Endothelial cell of umbilical vein (primary cell): ENCODE results near the gene APBB1. TPM values are rescaled to one million over a fixed set of nuclear protein-coding genes. Genes with fewer than 3 reads are reported as not detected.

Source experiments
- BruUV-seq: library from RNA; stranded (reverse); fragments of 400-500 nt; replicated peaks from 2 replicates; lab custom pipeline; 2021; lab: Mats Ljungman, UMichigan
- CTCF ChIA-PET: fragments of 300-600, 350-600 bp; sonication (Branson Sonifier 250); formaldehyde crosslinking; loops from one replicate; lab custom pipeline; 2021; ENCODE audit warnings: antibody characterized with exemption, inconsistent platforms; lab: Charles Lee
- POLR2A ChIA-PET: fragments of 300-600, 350-600 bp; sonication (Branson Sonifier 250); formaldehyde crosslinking; loops from one replicate; lab custom pipeline; 2021; ENCODE audit warnings: antibody characterized with exemption, inconsistent platforms; lab: Charles Lee
- DNase-seq: peaks from one replicate; pipeline ENCODE4 v3.0.0-alpha.2; 2011; ENCODE audit warnings: low read depth, low spot score
- FAIRE-seq: peaks from 2 replicates; lab custom pipeline; 2011; peaks lifted over from hg19 to GRCh38; lab: Jason Lieb, UNC
- H2AFZ ChIP-seq: 2 replicates; pipeline ENCODE4 v1.6.0; 2012; ENCODE audit warnings: low read depth, low read length, control low read depth, inconsistent platforms
- H3K27ac ChIP-seq: 2 replicates; pipeline ENCODE4 v1.5.1; 2011; ENCODE audit warnings: low read depth, mild to moderate bottlenecking, control low read depth, low read length, moderate library complexity; ENCODE audit not compliant: insufficient read depth
- H3K27me3 ChIP-seq, 2 experiments: 2 replicates each; pipeline versions ENCODE4 v1.6.0 to v1.6.1; 2011; ENCODE audit warnings: low read length in 2 of 2, mixed read lengths in 1 of 2; ENCODE audit not compliant: control insufficient read depth in 2 of 2, insufficient read depth in 2 of 2
- H3K36me3 ChIP-seq, 2 experiments: 2 replicates in 1 of 2; 3 replicates in 1 of 2; pipeline ENCODE4 v1.5.1; 2011; ENCODE audit warnings: low read length in 2 of 2, mild to moderate bottlenecking in 1 of 2, moderate library complexity in 1 of 2; ENCODE audit not compliant: control insufficient read depth in 2 of 2, insufficient read depth in 2 of 2; ENCODE audit errors: extremely low read depth in 1 of 2
- H3K4me1 ChIP-seq: 3 replicates; pipeline ENCODE4 v1.5.1; 2011; ENCODE audit warnings: mild to moderate bottlenecking, low read length; ENCODE audit not compliant: control insufficient read depth, insufficient read depth; ENCODE audit errors: extremely low read depth
- H3K4me2 ChIP-seq: 2 replicates; pipeline ENCODE4 v1.6.1; 2011; ENCODE audit warnings: low read length, control low read depth, mixed read lengths; ENCODE audit not compliant: insufficient read depth
- H3K4me3 ChIP-seq, 3 experiments: fragments of 200-600 bp in 1 of 3; sonication (generic), shearing (Covaris generic) in 1 of 3; replicated peaks in 1 of 3; 2 replicates each; pipeline ENCODE4 v1.5.1; 2011 to 2016; ENCODE audit warnings: control low read depth in 3 of 3, low read length in 3 of 3, mild to moderate bottlenecking in 2 of 3, inconsistent platforms in 1 of 3, low read depth in 1 of 3, moderate library complexity in 1 of 3; ENCODE audit not compliant: insufficient read depth in 1 of 3
- H3K79me2 ChIP-seq: 2 replicates; pipeline ENCODE4 v1.6.0; 2012; ENCODE audit warnings: low read length, inconsistent platforms; ENCODE audit not compliant: control insufficient read depth, insufficient read depth
- H3K9ac ChIP-seq: replicated peaks from 2 replicates; pipeline ENCODE3; 2011; ENCODE audit warnings: low read length, control low read depth; ENCODE audit not compliant: insufficient read depth; ENCODE audit errors: extremely low read depth
- H3K9me1 ChIP-seq: replicated peaks from 3 replicates; pipeline ENCODE4 v1.6.0; 2011; ENCODE audit warnings: mild to moderate bottlenecking, low read length; ENCODE audit not compliant: control insufficient read depth, insufficient read depth; ENCODE audit errors: extremely low read depth
- H3K9me3 ChIP-seq: replicated peaks from 2 replicates; pipeline ENCODE4 v1.5.1; 2012; ENCODE audit warnings: low read length, inconsistent platforms; ENCODE audit not compliant: control insufficient read depth, insufficient read depth
- H4K20me1 ChIP-seq: replicated peaks from 2 replicates; pipeline ENCODE3; 2011; ENCODE audit warnings: mild to moderate bottlenecking, low read length; ENCODE audit not compliant: control insufficient read depth, insufficient read depth; ENCODE audit errors: extremely low read depth
- EZH2 ChIP-seq: IDR thresholded peaks from 2 replicates; pipeline ENCODE4 v1.6.1; 2012; ENCODE audit warnings: borderline replicate concordance, low read depth, mild to moderate bottlenecking, moderate library complexity, low read length, inconsistent platforms; ENCODE audit not compliant: severe bottlenecking
- FOS ChIP-seq: IDR thresholded peaks from 2 replicates; pipeline ENCODE4 v1.6.1; 2011; ENCODE audit warnings: mild to moderate bottlenecking, low read length, moderate library complexity, borderline replicate concordance; ENCODE audit not compliant: insufficient read depth
- GATA2 ChIP-seq: IDR thresholded peaks from 2 replicates; pipeline ENCODE4 v1.7.0; 2011; ENCODE audit warnings: low read depth, mild to moderate bottlenecking, moderate library complexity, mixed read lengths, low read length; ENCODE audit not compliant: insufficient read length, insufficient read depth
- JUN ChIP-seq: IDR thresholded peaks from 2 replicates; pipeline ENCODE4 v1.6.1; 2011; ENCODE audit warnings: borderline replicate concordance, low read depth; ENCODE audit not compliant: insufficient read length, insufficient read depth
- MAX ChIP-seq: IDR thresholded peaks from 2 replicates; pipeline ENCODE4 v1.6.1; 2011; ENCODE audit not compliant: insufficient read depth, insufficient read length
- MYC ChIP-seq: IDR thresholded peaks from one replicate; pipeline ENCODE4 v1.6.1; 2011; ENCODE audit warnings: mild to moderate bottlenecking, low read depth, low read length
- POLR2A ChIP-seq: IDR thresholded peaks from 2 replicates; pipeline ENCODE4 v1.6.1; 2012; ENCODE audit warnings: low read depth, mild to moderate bottlenecking, control low read depth, low read length
- POLR2AphosphoS5 ChIP-seq: IDR thresholded peaks from 2 replicates; pipeline ENCODE4 v1.6.1; 2012; ENCODE audit warnings: low read depth, mild to moderate bottlenecking, control low read depth, low read length, moderate library complexity; ENCODE audit not compliant: insufficient read depth
- dilution Hi-C: fragments of 300-500 bp; cut with MboI; formaldehyde crosslinking; loops from one replicate; pipeline ENCODE4 v1.15.0; 2019; ENCODE audit warnings: low sequenced_read_pairs; ENCODE audit not compliant: extremely low pct_ligation_motif_present
- intact Hi-C: fragments of 100-400 bp; cut with micrococcal nuclease; formaldehyde crosslinking; loops from one replicate; pipeline ENCODE4 v1.10.0; 2022
- polyA plus RNA-seq, 4 experiments: library from polyadenylated mRNA; depleted of rRNA in 3 of 4; stranded (reverse) in 3 of 4; unstranded in 1 of 4; fragments of >200 nt; gene quantifications; 2 replicates each; pipeline versions ENCODE4 v1.2.1 to v1.2.3, GENCODE V29; 2011 to 2012; ENCODE audit warnings: missing spikeins in 1 of 4
- total RNA-seq: library from RNA; stranded (reverse); gene quantifications from 2 replicates; pipeline ENCODE4 v1.2.3, GENCODE V29; 2021
- TF ChIP-seq, protein P1 (sequence below), 2 donors: IDR thresholded peaks; 1 replicate in 1 of 2; 2 replicates in 1 of 2; pipeline ENCODE4 v1.5.1; 2011; ENCODE audit warnings: low read length in 2 of 2, mild to moderate bottlenecking in 2 of 2, moderate library complexity in 2 of 2, control low read depth in 1 of 2, inconsistent platforms in 1 of 2, low read depth in 1 of 2; ENCODE audit not compliant: insufficient read depth in 1 of 2; ENCODE audit errors: extremely low read depth in 1 of 2

The APBB1 gene
- total and polyA plus RNA-seq, 2 donors (not counting 3 experiments of a cell fraction or from before 2014, with no cell fraction given): 48.0 to 63.5 TPM

DNA sequence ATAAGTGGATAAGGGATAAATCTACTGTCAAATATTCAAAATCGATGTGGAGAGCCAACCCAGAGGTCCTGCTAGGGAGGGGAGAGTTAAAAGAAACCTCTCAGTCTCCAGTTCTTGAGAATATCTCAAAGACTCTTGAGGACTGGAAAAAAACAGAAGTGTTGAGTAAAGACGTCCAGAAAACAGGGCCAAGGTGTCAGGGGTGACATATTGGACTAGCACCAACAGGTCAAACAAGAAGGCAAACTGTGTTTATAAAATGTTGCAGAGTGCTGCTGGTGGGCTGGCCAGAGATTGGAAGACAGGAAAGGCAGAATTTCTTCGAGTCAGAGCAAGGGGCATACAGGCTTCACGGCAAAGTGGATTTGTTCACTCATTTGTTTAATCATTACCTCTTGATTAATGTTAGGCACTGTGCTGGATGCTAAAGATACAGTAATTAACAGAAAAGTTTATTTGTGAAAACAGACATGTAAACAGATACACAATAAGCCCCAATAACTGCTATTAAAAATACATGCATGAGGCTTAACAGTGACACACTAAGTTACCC is 62.3 kb downstream of the APBB1 start:
- intact Hi-C loops (no loop called here), dilution Hi-C loops (no loop called here)
- Histone ChIP-seq H3K9ac (no peak overlapping the region), H3K9me1 (no peaks in the 10 kb centered on the region), H3K36me3 (no peaks in the 10 kb centered on the region), H3K9me3 (no peaks in the 10 kb centered on the region), H4K20me1 (no peaks in the 10 kb centered on the region), H3K4me1 (peaks cover 9% of the 10 kb centered on the region), H3K4me2 (no peak overlapping the region), H2AFZ (no peak overlapping the region), H3K79me2 (no peaks in the 10 kb centered on the region), H3K4me3 (no peak overlapping the region), H3K27ac (no peak overlapping the region), H3K27me3 (peaks cover 2 to 4% of the 10 kb centered on the region in 2 experiments)
- CTCF ChIA-PET: interaction anchor here (1.0 to 5.9 kb wide), 2 partner anchors 105 to 106 kb away, joined by 3 to 92 read pairs; no protein-coding TSS in a partner anchor
- no TSS peak for BruUV-seq
- FAIRE-seq: no peak
- TF ChIP-seq POLR2A: no peak
- TF ChIP-seq EZH2: no peak
- TF ChIP-seq JUN: no peak
- no peak for TF ChIP-seq MYC
- no peak for TF ChIP-seq MAX
- no peak for TF ChIP-seq GATA2
- TF ChIP-seq, protein P1, sequence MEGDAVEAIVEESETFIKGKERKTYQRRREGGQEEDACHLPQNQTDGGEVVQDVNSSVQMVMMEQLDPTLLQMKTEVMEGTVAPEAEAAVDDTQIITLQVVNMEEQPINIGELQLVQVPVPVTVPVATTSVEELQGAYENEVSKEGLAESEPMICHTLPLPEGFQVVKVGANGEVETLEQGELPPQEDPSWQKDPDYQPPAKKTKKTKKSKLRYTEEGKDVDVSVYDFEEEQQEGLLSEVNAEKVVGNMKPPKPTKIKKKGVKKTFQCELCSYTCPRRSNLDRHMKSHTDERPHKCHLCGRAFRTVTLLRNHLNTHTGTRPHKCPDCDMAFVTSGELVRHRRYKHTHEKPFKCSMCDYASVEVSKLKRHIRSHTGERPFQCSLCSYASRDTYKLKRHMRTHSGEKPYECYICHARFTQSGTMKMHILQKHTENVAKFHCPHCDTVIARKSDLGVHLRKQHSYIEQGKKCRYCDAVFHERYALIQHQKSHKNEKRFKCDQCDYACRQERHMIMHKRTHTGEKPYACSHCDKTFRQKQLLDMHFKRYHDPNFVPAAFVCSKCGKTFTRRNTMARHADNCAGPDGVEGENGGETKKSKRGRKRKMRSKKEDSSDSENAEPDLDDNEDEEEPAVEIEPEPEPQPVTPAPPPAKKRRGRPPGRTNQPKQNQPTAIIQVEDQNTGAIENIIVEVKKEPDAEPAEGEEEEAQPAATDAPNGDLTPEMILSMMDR (IDR thresholded peaks at IDR 0.05; ENCODE audit: extremely low read depth in 1 of 2, insufficient read depth in 1 of 2, low read depth in 1 of 2, low read length in 2 of 2): no peak
- no peak for TF ChIP-seq POLR2AphosphoS5
- TF ChIP-seq FOS: no peak
- no peak for DNase-seq
- POLR2A ChIA-PET: no interaction called here
